HS-27A (cell line): ENCODE data around the gene LYZL4.

ENCODE experiments used
- DNase-seq: peaks from one replicate; pipeline ENCODE4 v3.0.0-alpha.2; 2012; ENCODE audit warnings: low read depth, missing footprints

Gene LYZL4

DNA sequence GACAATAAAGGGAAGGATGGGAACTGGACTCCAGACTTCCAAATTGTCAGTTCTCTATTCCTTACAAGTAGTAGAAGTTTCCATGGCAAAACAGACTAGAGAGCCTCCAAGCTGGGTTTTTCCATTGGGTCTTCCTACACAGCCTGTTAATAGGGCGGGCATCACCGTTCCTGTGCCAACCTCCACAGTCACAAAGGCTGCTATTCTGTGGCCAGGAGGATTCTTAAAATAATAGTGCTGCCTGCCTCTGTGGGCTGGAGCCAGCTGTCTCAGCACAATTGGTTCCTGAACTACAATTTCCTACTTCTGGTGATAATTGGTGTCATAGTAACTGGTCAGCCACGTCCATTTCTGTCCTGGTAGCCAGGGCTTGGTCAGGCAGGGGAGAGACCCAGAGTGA lies 38.6 kb downstream of the LYZL4 start:
- DNase-seq, result no peak

DNA sequence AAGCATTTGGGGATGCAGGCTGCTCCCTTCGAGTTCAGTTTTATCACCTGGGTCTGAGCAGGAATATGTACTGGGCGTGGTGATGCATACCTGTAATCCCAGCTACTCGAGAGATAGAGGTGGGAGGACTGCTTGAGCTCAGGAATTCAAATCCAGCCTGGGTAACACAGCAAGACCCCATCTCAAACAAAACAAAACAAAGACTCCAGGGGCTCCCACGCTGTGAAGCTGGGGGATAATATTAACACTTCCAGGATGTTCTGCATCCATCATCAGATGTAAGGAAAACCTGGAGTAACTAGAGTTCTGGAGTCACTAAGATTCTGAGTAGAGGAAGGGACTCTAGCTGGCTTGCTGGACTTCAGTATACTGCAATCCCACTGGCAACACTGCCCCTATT lies 40.6 kb downstream of the LYZL4 start:
- no peak for DNase-seq

DNA sequence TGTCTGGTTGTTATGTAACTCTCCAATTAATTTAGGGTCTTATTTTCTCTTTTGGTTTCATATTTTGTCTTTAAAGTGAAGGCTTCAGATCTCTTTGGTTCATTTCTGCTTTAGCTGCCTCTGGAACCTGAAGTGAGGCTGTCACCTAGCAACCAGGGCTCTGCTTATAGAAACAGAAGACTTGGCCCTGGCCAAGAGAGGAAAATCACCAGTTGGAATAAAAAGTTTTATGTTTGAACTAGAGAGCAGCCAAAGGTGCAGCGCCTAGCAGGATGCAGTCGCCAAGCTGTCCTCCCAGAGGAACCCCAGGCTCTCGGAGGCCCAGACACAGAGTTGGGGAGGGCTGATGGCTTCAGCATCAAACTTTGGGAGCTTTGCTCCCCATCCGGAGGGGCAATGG lies 41.1 kb downstream of the LYZL4 start:
- no peak for DNase-seq

DNA sequence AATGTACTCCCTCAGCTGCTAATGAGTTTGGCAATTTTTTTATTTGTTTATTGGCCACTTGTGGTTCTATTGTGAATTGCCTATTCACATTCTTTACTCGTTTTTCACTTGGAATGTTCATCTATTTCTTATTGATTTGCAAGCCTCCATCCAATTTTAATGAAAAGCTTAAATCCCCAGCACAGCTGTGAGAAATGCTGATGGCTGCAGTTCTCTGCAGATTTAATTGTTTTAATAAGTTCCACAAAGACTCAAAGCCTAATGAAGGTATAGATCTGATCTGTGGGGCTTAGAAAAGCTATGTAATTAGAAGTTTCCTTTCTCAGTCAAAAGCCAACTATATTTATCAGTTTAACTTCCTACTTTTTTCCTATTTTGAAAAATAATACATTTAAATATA lies 41.5 kb downstream of the LYZL4 start:
- DNase-seq, result no peak

DNA sequence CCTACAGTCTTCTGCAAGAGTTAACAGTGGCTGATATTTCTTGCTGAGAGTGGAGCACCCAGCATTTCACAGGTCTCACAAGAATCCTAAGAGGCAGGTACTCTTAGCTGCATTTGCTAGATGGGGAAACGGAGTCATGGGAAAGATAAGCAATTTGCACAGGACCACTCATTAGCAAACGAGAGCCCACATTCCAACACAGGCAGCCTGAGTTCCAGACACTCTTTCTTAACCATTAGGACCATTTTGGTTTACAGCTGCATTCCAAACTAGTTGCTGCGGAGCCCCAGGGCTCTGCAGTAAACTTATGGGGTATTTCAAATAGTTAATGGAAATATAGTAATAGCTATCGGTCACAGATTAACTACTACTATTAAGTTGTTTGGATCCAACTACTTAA lies 42.5 kb downstream of the LYZL4 start:
- no peak for DNase-seq

DNA sequence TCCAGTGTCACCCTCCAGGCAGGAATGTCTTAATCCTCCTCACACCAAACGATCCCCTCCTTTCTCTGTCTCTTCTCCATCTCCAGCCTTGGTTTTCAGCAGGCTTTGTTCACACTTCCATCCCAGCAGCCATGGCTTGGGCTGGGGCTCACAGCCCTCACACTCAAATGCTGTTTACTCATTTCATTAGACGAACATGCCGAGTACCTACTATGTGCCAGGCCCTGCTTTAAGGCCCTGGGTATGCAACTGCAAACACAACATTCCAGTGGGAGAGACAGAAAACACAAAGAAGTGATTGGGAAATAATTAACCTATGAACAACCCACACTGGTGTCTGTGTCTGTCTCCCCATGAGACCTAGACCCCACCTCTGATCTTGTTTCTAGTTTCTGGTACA lies 43.9 kb downstream of the LYZL4 start:
- DNase-seq, result no peak

DNA sequence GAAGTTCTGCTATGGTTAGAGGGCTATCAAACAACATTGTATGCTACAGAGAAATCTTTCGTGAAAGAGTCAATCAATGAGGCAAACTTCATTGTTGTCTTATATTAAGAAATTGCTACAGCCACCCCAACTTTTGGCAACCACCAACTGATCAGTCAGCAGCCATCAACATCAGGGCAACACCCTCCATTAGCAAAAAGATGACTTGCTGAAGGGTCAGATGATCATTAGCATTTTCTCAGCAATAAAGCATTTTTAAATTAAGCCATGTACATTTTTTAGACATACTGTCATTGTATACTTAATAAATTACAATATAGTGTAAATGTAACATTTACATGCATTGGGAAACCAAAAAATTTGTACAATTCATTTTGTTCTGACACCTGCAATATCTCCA lies 53.1 kb downstream of the LYZL4 start:
- no peak for DNase-seq

DNA sequence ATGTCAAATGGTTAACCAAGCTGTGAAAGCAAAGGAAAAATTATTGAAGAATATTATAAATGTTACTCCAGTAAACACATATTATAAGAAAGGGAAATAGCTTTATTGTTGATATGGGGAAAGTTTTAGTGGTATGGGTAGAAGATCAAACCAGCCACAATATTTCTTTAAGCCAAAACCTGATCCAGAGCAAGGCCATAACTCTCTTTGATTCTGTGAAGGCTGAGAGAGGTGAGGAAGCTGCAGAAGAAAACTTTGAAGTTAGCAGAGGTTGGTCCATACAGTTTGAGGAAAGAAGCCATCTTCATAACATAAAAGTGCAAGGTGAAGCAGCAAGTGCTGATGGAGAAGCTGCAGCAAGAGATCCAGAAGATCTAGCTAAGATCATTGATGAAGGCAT lies 54.8 kb downstream of the LYZL4 start:
- no peak for DNase-seq

DNA sequence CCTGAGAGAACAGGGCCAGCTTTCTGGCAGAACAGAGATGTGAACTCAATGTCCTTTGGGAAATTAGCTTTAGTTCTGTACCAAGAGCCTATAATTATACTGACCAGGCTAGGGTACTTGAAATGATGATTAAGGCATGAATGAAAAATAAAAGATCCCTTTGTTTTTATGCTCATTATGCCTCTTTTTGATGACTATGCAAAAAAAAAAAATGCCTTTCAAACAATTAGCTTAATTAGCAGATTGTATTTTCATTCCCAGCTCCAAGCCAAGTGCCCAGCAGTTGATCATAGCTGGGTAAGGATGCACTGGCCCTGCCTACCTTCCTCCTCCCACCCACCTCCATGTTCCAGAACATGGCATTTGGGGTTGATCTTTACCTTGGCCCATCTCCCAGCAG lies 56.8 kb downstream of the LYZL4 start:
- no peak for DNase-seq

DNA sequence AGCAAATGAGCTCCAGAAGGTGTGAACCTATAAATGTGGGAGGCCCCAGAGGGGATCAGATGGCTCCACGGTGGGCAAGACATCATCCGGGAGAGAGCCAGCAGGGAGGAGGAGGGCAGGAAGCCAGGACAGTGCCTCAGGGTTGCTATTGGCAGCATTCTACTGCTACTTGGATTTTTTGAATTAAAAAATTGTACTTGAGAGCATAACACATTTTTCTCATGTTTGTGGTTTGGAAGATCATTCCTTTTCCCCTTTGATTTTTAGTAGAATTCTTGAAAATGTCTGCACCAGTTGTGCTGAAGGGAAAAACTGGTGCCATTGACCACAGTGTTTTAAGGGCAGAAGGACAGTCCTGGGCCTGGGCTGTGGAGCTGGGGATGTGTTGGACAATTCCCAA lies 59.2 kb downstream of the LYZL4 start:
- DNase-seq, result peak; percentile 36

DNA sequence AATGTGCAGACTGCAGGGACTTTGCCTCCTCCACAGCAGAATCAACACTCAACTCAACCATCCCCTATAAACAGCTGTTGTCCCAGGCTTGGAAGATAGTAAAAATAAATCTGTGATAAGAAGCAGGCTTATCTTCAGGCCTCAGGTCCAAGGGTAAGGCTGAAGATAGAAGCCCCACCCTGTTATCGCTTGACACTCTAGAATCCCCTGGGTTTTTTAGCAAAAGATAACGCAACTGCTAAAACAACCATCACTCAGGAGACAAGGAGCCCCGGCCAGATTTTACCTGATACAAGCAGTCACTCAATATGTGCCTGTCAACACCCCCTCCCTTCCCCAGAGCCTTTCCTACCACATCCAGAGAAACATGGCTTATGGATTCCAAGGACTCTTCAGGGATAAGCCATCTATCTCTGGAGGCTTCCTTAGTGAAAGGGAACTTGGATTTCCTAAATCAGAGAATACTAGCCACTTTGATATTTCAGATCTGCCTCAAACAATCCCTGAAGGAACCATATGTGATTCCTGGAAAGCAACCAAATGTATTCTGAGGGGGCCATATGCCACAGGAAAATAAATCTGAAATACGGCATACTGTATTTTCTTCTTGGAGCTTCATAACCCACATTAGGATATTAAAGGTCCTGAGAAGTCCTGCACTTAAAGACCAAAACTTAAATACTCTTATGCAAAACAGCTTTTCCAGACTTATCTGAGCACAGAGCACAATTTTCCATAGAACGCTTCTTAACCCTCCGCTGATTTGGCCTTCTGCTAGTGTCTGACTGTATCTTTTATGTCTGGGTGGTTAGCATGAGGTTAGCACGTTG lies 60.4 kb downstream of the LYZL4 start:
- DNase-seq, result no peak

DNA sequence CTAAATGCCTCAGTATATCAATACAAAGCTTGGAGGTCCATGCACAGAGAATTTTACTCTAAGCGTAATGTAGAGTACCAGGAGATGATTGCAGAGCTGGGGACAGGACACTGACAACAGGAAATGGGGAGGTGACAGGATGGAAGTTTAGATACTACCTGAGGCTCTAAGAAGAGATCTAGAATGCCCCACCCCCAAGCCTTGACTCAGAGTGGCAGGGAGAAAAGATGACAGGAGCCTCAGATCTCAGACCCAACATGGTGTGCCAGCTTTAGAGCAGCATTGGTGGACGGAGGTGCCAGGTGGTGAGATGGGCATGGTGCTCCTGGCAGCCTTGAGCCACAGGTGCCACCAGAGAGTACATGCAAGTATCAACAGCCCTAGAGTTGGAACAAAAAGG lies 62.5 kb downstream of the LYZL4 start:
- no peak for DNase-seq
